ENCODE measurements around the gene SOCS6.
"Not testable (repeated sequence)": the region's sequence is repeated elsewhere in the genome, so short reads cannot be mapped to it uniquely, and the experiment has no call there.

The SOCS6 gene

GRCh38 chr18:70324897-70325296 is 36.1 kb downstream of the SOCS6 start:
- no peak for DNase-seq

- no peak for DNase-seq
These were observed 37.4 kb downstream of the SOCS6 start for GRCh38 chr18:70326255-70326654.

GRCh38 chr18:70328169-70328568 is 39.3 kb downstream of the SOCS6 start:
- DNase-seq: no peak

- DNase-seq: no peak
These were observed 40.2 kb downstream of the SOCS6 start for GRCh38 chr18:70329071-70329470.

GRCh38 chr18:70330887-70331286 is 42.0 kb downstream of the SOCS6 start:
- DNase-seq: no peak

- no peak for DNase-seq
These were observed 42.7 kb downstream of the SOCS6 start for GRCh38 chr18:70331456-70332097.

- DNase-seq: no peak
These were observed 43.8 kb downstream of the SOCS6 start for GRCh38 chr18:70332694-70333093.

GRCh38 chr18:70333316-70333715 is 44.5 kb downstream of the SOCS6 start:
- DNase-seq: no peak

- no peak for DNase-seq
These were observed 44.9 kb downstream of the SOCS6 start for GRCh38 chr18:70333757-70334156.

GRCh38 chr18:70334264-70334663 is 45.4 kb downstream of the SOCS6 start:
- no peak for DNase-seq

- no peak for DNase-seq
These were observed 46.0 kb downstream of the SOCS6 start for GRCh38 chr18:70334728-70335329.

- DNase-seq: no peak
These were observed 47.3 kb downstream of the SOCS6 start for GRCh38 chr18:70335892-70336726.

GRCh38 chr18:70337139-70337972 is 48.5 kb downstream of the SOCS6 start:
- no peak for DNase-seq

- no peak for DNase-seq
These were observed 50.0 kb downstream of the SOCS6 start for GRCh38 chr18:70338890-70339289.

- DNase-seq: no peak
These were observed 51.1 kb downstream of the SOCS6 start for GRCh38 chr18:70339915-70340314.

GRCh38 chr18:70348481-70348880 is 59.6 kb downstream of the SOCS6 start:
- not testable (repeated sequence) for DNase-seq

GRCh38 chr18:70349316-70349715 is 60.5 kb downstream of the SOCS6 start:
- DNase-seq: no peak

GRCh38 chr18:70354080-70354479 is 65.2 kb downstream of the SOCS6 start:
- DNase-seq: no peak

- DNase-seq: no peak
These were observed 65.9 kb downstream of the SOCS6 start for GRCh38 chr18:70354771-70355170.

GRCh38 chr18:70355620-70356385 is 67.0 kb downstream of the SOCS6 start:
- DNase-seq: no peak

GRCh38 chr18:70358105-70358406 is 69.2 kb downstream of the SOCS6 start:
- DNase-seq: not testable (repeated sequence)

- no peak for DNase-seq
These were observed 70.2 kb downstream of the SOCS6 start for GRCh38 chr18:70359071-70359470.

- no peak for DNase-seq
These were observed 73.4 kb downstream of the SOCS6 start for GRCh38 chr18:70362258-70362657.
